Fibroblast of skin of right quadriceps (primary cell): ENCODE results near the gene NRIP1.

Experiments used
- DNase-seq: peaks from one replicate; pipeline ENCODE4 v3.0.0-alpha.2; 2013

The NRIP1 gene, protein sequence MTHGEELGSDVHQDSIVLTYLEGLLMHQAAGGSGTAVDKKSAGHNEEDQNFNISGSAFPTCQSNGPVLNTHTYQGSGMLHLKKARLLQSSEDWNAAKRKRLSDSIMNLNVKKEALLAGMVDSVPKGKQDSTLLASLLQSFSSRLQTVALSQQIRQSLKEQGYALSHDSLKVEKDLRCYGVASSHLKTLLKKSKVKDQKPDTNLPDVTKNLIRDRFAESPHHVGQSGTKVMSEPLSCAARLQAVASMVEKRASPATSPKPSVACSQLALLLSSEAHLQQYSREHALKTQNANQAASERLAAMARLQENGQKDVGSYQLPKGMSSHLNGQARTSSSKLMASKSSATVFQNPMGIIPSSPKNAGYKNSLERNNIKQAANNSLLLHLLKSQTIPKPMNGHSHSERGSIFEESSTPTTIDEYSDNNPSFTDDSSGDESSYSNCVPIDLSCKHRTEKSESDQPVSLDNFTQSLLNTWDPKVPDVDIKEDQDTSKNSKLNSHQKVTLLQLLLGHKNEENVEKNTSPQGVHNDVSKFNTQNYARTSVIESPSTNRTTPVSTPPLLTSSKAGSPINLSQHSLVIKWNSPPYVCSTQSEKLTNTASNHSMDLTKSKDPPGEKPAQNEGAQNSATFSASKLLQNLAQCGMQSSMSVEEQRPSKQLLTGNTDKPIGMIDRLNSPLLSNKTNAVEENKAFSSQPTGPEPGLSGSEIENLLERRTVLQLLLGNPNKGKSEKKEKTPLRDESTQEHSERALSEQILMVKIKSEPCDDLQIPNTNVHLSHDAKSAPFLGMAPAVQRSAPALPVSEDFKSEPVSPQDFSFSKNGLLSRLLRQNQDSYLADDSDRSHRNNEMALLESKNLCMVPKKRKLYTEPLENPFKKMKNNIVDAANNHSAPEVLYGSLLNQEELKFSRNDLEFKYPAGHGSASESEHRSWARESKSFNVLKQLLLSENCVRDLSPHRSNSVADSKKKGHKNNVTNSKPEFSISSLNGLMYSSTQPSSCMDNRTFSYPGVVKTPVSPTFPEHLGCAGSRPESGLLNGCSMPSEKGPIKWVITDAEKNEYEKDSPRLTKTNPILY (N-terminal part only)

GRCh38 chr21:15064576-15065391 lies at the start of gene NRIP1:
NRIP1 (minus strand) TSS chr21:15065000; CDS start chr21:14968192, 96,808 bp downstream.
- DNase-seq, result peak; percentile 91

DNA sequence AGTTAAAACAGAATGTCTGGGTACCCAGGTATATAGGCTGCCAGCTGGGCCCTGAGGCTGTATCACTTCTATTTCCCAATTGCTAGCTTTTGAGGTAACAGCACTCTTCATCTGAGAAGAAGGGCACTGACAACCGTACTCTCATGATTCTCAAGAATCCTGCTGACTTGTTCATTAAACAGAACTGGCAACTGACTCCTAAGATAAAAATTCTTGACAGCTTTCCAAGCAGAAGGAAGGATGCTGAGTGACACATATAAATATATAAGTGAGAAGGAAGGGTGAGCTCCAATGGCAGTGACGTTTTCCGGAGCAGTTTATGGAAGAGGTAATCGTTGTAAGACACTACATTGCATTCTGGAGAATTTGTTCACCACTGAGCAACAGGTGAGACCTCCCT lies 48.1 kb upstream of the NRIP1 start:
- no peak for DNase-seq

GRCh38 chr21:15108801-15109200 lies 44.0 kb upstream of the NRIP1 start:
- DNase-seq, result no peak

DNA sequence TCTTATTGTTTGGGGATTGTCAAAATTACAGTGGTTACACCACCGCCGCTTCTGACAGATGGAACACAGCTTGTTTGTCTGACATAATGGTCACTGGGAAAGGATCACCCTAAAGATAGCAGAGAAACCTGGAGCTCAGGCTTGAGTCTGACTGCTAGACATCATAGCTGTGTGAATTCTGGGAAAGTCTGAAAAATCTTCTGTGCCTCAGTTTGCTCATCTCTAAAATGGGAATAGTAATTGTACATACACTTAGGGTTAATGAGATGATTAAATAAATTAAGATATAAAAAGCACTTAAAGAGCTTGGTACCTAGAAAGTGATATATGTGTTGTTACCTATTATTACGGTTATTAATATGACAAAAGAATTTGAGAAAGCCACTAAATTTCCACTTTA lies 39.7 kb upstream of the NRIP1 start:
- no peak for DNase-seq

GRCh38 chr21:15098908-15099307 lies 34.1 kb upstream of the NRIP1 start:
- DNase-seq, result no peak

GRCh38 chr21:15098181-15098580 lies 33.4 kb upstream of the NRIP1 start:
- DNase-seq, result no peak

GRCh38 chr21:15097580-15097979 lies 32.8 kb upstream of the NRIP1 start:
- DNase-seq, result no peak

GRCh38 chr21:15096146-15096545 lies 31.3 kb upstream of the NRIP1 start:
- DNase-seq, result no peak

GRCh38 chr21:15095326-15095725 lies 30.5 kb upstream of the NRIP1 start:
- DNase-seq, result no peak

- DNase-seq, result no peak
Measured at GRCh38 chr21:15094706-15095105, 29.9 kb upstream of the NRIP1 start.

DNA sequence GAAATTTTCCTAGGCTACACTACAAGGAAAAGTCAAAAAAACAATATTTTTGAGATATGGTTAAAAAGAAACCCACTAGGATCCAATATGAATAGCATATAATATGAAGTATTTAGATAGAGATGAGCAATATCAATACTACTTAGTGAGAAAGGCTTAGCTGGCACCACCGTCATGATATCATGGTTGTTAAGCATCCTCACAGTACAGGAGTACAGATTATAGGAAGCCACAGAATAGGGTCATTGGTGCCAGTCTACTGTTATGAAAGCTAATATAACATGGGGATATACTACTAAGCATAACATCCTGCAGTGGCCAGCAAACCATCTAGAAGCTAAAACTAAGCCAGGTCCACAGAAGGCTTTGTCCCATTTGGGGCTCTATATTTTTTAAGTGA lies 28.4 kb upstream of the NRIP1 start:
- DNase-seq, result no peak

GRCh38 chr21:15092745-15093144 lies 27.9 kb upstream of the NRIP1 start:
- no peak for DNase-seq

- DNase-seq, result no peak
Measured at GRCh38 chr21:15090390-15090789, 25.6 kb upstream of the NRIP1 start.

DNA sequence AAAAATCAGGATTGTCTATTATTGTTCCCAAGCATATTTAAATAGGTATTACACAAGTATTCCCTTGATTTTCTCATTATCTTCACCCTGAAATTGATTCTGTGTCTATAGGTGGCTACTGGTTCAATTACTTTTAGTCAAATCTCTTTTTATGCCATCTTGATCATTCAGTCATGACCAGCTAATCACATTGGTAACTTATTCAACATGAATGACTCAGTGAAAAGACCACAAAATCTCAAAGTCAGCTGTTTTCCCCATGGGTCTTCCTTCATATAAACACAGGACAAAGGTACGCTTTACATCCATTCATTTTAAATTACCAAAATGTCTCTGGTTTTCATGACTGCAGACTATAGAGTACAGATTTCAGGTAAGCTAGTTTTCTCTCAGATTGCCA lies 23.7 kb upstream of the NRIP1 start:
- no peak for DNase-seq

- DNase-seq, result no peak
Measured at GRCh38 chr21:15084668-15085067, 19.9 kb upstream of the NRIP1 start.

DNA sequence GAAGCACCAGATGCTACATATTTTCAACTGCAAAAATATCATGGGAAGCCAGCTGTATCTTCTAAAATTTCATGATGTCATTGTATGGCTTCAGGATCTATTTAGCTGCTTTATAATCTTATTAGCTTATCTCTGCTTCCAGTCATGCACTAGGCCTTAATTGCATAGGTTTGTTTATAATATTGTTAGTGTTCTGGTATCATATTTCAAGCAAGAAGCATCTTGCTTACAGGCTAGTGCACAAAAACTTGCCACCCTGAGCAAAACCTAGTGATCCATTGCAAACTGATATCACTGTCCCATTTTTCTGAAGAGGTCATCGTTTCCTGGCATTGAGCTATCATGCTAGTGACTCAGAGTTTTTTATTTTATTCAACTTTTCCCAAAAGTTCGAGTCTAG lies 15.7 kb upstream of the NRIP1 start:
- DNase-seq, result no peak

GRCh38 chr21:15079269-15079668 lies 14.5 kb upstream of the NRIP1 start:
- no peak for DNase-seq

GRCh38 chr21:15078180-15078579 lies 13.4 kb upstream of the NRIP1 start:
- no peak for DNase-seq

DNA sequence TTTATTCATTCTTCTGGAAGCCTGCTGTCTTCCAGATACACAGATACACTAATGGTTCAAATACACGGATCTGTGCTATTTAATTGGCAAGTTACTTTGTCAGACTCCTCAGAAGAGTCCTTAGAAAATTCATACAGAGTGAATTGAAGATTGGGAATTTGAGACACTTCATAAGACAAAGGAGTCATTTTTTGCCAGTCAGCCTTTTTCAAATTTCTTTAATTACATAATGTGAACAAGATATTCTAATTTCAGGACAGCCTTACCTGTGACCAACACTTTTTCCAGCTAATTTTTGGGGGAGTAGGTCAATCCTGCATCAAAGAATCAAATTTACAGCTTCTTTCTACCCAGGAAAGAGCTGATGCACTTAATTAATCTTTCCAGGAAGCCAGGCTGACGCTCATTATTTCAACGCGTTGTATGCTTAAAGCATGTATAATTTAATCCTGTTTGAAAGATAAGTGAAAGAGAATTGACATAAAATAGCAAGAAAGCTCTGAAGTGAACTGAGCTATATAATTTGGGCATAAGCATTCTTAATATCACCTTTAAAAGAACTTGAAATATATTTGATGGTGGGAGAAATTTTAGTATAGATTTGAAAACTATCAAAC lies 12.8 kb upstream of the NRIP1 start:
- DNase-seq, result no peak

DNA sequence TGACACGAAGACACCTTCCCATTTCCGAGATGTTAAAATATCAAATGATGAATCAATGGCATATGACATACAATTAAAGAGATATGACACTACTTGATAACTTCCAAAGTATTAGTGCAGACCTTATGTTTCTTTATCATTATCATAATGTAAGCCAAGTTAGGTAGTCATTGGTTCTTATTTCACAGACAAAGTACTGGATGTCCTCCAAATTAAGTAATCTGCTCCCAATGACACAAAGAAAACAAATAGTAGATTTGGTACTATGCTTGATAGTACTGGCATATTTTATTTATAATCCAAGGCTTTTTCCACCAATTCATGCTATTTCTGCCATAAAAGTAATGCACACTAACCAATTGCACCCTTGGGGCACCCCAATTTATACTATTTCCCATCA lies 11.9 kb upstream of the NRIP1 start:
- no peak for DNase-seq

GRCh38 chr21:15071009-15071408 lies 6.2 kb upstream of the NRIP1 start:
- no peak for DNase-seq

DNA sequence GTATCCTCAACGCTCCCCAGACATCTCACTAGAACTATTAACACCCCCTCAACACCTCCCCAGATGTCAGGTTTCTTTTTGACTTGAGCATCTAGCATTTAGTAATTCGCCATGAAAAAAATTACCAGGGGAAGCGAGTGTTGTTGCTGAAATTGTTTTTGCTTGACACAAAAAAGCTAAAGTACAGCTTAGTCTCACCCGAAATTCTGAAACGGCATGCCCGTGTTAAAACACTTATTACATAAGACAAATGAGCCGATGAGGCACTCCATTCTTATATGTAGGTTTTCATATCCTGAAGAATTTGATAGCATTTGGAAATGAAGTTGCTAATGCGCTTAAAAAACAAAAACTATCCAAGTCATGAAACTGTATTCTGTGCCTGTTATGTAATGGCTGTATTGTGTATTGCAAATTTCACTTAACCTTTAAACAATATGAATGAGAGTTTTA lies 1.3 kb upstream of the NRIP1 start:
- peak; percentile 10 for DNase-seq
